Heart left ventricle (tissue), 13 donors: ENCODE data around the gene MTCH2.

Source experiments
- POLR2A ChIP-seq, 2 donors: fragments of 450-650 bp; IDR thresholded peaks; one replicate each; pipeline ENCODE4 v1.6.1; 2017; ENCODE audit warnings: antibody characterized with exemption in 2 of 2, mild to moderate bottlenecking in 2 of 2, moderate library complexity in 2 of 2
- TF ChIP-seq, protein P1 (sequence below), 12 donors: fragments of 200-600 bp; sonication (generic) in 4 of 12; IDR thresholded peaks; one replicate each; pipeline versions ENCODE4 v1.5.0 to v1.8.0; 2018 to 2022; ENCODE audit warnings: antibody characterized with exemption in 12 of 12, mild to moderate bottlenecking in 5 of 12
- donor health status: ischemic (EF 13 %, LVEDD 7.1; RV severe dilation, severe dysfunction).
- donor health status: DM: no; HTN: yes; CAD: no.
- donor health status: DM: no; HTN: no; CAD: no.
- donor health status: ischemic (EF 25% LVEDD 6.9; RV normal size, moderate dysfunction).
- donor health status: ischemic (EF 25% LVEDD 5.7; RV mildly dilated, moderate dysfunction).
- donor health status: ischemic (EF 35%, LVEDD 5.7; RV mildly dilated, moderate dysfunction).
- donor health status: nonischemic (EF 11% LVEDD 7.7; RV severe dilation, severe dysfunction).
- donor health status: DM: yes; HTN: yes; CAD: no.
- donor health status: PGD.
- donor health status: ischemic (EF 29% LVEDD 5.4; RV normal size, mild dysfunction).
- donor health status: nonischemic (EF 23%, LVEDD 6.1; RV moderate dilation, normal function).

DNA sequence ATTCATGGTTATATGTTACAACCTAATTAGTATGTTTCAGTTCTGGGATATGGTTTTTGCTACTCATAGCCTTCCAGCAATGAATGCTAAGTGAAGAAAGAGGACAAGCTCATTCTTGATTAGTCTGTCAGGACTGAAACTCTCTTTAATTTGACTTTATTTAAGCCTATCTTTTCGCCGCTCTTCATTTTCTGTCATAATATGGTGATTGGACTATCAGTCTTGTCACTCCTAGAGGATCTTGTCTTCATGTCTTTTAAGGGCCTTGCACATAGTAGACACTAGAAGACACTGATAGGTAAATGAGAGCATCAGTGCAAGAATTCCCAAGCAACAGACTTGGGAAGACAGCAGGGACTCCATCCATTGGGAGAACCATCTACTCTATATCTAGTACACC is 18.9 kb upstream of the MTCH2 start:
- TF ChIP-seq POLR2A (IDR thresholded peaks at IDR 0.05), result no peak
- TF ChIP-seq, protein P1, sequence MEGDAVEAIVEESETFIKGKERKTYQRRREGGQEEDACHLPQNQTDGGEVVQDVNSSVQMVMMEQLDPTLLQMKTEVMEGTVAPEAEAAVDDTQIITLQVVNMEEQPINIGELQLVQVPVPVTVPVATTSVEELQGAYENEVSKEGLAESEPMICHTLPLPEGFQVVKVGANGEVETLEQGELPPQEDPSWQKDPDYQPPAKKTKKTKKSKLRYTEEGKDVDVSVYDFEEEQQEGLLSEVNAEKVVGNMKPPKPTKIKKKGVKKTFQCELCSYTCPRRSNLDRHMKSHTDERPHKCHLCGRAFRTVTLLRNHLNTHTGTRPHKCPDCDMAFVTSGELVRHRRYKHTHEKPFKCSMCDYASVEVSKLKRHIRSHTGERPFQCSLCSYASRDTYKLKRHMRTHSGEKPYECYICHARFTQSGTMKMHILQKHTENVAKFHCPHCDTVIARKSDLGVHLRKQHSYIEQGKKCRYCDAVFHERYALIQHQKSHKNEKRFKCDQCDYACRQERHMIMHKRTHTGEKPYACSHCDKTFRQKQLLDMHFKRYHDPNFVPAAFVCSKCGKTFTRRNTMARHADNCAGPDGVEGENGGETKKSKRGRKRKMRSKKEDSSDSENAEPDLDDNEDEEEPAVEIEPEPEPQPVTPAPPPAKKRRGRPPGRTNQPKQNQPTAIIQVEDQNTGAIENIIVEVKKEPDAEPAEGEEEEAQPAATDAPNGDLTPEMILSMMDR (IDR thresholded peaks at IDR 0.05), result no peak
